Activated T-helper 9 cell treated with anti-CD3 and anti-CD28 coated beads, Interleukin-2, amount 50 U/mL, for 16 hours (primary cell): ENCODE measurements around the gene POLR1E.
"Not testable (repeated sequence)": the region's sequence is repeated elsewhere in the genome, so short reads cannot be mapped to it uniquely, and the experiment has no call there.

Experiments
- DNase-seq: peaks from one replicate; pipeline ENCODE4 v3.0.0-alpha.2; 2020; ENCODE audit warnings: low read depth

The POLR1E gene

DNA sequence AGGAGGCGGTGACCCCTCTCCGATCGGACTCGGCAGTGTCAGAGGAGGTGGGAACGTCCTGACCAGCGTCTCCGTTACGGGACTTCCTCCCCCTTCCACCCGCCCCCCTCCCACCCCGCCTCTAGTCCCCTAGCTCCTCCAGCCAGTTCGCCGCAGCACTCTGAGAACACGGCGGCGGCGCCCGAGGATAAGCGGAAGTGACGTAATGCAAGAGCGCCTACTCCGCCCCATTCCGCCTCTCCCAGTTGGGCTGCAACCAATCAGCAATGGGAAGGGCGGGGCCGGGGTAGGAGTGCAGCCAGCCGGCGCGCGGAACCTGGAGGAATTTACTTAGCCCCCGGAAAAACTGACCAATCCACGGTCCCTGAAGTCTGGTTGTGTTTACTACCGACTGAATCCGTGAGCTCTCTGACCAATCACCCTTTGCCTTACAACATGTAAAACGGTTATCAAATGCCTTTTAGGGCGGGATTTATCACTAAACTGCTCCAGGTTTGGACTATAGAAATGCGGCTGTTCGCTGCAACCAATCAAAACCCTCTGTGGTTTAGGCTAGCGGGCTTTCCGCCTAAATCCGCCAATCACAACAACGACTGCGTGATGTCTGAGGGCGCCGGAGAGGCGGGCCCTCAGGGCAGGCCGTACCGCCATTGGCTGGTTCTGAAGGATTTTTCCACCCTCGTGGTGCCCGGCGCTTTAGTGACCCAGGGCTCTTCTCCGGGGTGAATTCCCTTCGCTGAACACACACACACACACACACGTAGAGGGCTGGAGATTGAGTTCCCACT, 20.3 kb upstream of the POLR1E start, which contains the start of gene ZBTB5:
ZBTB5 (minus strand) TSS at position 202 of the 788 bp plus-strand sequence. CDS start 22,899 bp downstream, outside the sequence.
- DNase-seq: peak; percentile 98

GRCh38 chr9:37466037-37466709, 19.6 kb upstream of the POLR1E start:
- peak; percentile 2 for DNase-seq

DNA sequence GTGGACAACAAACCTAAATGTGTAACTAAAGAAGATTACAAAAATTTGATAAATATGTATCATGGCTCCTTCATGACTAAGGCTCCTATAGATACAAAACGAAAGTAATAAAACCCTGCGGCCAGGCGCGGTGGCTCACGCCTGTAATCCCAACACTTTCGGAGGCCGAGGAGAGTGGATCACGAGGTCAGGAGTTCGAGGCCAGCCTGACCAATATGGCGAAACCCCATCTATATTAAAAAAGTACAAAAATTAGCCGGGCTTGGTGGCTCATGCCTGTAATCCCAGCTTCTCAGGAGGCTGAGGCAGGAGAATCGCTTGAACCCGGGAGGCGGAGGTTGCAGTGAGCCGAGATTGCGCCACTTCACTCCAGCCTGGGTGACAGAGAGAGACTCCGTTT, 18.2 kb upstream of the POLR1E start:
- not testable (repeated sequence) for DNase-seq

GRCh38 chr9:37468620-37469019, 17.1 kb upstream of the POLR1E start:
- no peak for DNase-seq

- no peak for DNase-seq
Measured at GRCh38 chr9:37471942-37472684, 13.6 kb upstream of the POLR1E start.

- not testable (repeated sequence) for DNase-seq
Measured at GRCh38 chr9:37473982-37474381, 11.8 kb upstream of the POLR1E start.

GRCh38 chr9:37474438-37474837, 11.3 kb upstream of the POLR1E start:
- no peak for DNase-seq

DNA sequence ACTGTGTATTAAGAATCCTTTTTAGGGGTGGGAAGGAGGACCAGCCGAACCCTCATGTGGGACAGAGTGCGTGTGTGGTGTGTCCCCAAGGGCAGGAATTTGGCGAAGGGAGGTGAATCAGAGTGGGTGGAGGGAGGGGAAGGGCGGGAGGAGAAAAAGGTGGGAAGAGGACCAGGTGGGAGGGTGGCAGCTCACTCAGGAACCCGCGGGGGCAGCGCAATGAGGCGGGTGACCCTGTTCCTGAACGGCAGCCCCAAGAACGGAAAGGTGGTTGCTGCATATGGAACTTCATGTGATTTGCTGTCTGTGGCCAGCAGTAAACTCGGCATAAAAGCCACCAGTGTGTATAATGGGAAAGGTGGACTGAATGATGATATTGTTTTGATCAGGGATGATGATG, 8.8 kb upstream of the POLR1E start:
- DNase-seq: no peak

DNA sequence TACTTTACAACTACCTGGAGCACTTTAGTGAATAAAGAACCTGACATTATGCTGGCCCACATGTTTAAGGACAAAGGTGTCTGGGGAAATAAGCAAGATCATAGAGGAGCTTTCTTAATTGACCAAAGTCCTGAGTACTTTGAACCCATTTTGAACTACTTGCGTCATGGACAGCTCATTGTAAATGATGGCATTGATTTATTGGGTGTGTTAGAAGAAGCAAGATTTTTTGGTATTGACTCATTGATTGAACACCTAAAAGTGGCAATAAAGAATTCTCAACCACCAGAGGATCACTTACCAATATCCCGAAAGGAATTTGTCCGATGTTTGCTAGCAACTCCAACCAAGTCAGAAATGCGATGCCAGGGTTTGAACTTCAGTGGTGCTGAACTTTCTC, 8.3 kb upstream of the POLR1E start:
- not testable (repeated sequence) for DNase-seq

- not testable (repeated sequence) for DNase-seq
Measured at GRCh38 chr9:37477987-37478619, 7.6 kb upstream of the POLR1E start.

DNA sequence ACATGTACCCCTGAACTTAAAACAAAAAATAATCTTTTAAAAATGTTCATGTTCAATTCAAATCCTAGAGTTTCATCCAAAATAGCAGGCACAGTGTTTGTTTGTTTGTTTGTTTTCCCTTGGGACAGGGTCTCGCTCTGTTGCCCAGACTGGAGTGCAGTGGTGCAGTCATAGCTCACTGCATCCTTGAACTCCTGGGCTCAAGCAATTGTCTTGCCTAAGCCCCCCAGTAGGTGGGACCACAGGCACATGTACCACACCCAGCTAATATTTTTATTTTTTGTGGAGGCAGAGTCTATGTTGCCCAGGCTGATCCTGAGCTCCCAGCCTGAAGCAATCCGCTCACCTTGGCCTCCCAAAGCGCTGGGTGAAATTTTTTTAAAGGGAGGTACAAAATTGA, 5.0 kb upstream of the POLR1E start:
- DNase-seq: no peak

DNA sequence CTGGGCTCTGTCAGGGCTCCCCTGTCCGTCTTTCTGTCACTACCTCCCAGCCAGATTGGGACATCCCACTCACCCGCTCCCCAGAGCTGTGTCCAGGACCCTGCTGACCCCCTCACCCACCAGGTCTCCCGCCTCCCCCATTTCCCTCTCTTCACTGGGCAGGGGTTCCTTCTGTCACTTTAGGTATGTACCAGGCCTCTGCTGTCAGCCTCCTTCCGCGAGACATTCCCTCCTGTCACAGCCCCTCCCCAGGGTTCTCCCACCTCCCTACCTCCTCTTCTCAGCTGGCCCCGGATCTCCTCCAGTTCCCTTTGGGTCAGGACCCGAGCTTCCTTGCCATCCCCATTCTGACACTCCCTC, 488 bp downstream of the POLR1E start:
- DNase-seq: no peak

DNA sequence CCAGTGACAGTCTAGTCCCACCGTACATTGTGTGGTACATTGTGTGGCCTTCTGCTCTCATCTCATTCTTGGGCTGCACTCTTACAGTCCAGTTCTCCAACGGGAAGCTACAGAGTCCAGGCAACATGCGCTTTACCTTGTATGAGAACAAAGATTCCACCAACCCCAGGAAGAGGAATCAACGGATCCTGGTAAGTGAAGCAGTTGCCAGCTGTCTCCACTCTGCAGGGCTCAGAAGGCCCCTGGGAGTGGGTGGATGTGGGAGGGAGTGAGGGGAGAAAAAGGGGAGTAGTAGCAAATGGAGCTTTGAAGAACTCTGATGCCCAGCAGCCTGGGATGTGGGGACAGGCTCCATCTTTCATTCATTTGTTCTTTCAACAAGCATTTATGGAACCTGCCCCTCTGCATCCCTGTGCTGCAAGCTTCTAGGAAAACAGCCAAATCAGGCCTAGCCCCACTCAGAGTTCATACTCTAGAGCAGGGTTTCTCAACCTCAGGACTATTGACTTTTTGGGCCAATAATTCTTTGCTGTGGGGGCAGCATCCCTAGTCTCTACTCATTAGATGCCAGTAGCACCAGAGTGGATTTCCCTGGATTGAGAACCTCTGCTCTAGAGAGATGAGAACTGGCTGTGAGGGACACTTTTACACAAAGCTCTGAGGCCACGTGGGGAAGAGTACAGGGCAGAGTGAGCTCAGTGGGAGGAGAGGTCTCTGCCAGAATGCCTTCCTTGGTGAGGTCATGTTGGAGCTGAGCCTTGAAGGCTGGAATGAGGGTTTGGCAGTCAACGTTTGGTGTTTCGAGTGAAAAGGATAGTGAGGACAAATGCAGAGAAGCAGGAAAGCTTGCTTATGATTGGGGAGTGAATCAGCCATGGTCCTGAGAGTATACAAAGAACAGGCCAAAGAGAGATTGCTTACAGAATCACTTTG, 1.1 kb downstream of the POLR1E start:
- DNase-seq: no peak

GRCh38 chr9:37491939-37492338, 6.2 kb downstream of the POLR1E start:
- DNase-seq: no peak

DNA sequence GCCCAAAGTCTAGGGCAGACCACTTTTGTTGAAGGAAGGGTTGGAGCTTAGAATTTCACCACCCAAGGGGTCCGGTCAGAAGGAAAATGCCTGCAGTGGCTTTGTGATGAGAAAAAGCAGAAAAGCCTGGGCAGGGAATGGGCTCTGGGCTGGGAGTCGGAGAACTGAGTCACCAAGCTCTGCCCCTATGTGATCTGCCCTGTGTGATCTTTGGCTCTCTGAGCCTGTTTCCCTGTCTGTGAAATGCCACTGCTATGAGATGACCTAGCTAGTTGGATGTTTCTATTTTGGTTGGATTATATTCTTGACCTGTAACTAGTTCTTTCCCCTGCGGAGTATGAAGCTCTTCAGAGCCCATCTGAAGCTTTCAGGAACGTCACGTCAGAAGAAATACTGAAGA, 9.8 kb downstream of the POLR1E start:
- DNase-seq: no peak

DNA sequence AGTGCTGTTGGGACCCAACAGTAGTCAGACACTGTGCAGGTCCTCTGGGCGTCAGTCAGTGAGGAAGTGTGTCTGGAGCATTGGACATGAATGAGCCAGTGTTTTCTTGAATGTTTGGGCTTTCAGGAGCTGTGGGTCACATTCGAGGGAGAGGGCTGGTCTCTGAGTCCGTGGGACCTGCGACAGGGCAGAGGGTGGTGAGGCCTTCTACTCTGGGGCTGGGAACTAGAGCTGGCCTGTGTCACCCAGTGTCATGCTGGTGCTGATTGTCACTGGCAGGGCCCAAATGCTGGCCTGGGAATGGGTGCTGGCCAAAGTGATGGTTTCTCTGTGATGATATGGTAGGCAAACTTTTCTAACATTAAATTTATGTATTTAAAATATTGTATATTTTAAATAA, 10.3 kb downstream of the POLR1E start:
- no peak for DNase-seq

- DNase-seq: no peak
Measured at GRCh38 chr9:37497320-37497719, 11.6 kb downstream of the POLR1E start.

- DNase-seq: no peak
Measured at GRCh38 chr9:37498457-37498856, 12.7 kb downstream of the POLR1E start.

GRCh38 chr9:37499297-37499696, 13.5 kb downstream of the POLR1E start:
- DNase-seq: no peak

DNA sequence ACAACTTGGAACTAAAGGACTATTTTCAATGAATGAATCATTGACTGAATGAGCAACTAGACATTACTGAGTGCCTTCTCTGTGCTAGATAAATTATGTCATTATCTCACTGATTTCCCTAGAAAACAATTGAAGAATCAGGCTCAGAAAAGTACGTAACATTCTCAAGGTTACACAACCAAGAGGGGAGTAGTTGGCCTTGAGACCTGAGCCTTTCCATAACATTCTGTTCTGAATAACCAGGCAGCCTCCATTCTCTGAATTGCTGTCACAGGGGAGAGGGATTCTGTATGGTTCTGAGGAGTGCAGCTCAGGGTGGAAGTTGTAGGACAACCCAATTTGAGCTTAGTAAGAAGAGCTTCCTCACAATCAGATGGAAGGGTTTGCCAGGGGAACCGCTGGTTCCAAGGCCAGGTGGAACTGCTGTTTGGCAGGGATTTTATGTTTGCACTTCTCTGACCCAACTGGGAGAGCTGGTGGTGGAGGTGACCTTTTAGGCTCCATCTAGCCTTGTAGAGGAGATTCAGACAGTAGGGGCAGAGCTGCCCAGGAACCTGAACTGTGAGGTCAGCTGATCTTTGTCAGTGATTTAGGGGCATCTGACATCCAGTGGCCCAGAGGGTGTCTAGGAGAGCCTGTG, 16.3 kb downstream of the POLR1E start:
- DNase-seq: no peak

DNA sequence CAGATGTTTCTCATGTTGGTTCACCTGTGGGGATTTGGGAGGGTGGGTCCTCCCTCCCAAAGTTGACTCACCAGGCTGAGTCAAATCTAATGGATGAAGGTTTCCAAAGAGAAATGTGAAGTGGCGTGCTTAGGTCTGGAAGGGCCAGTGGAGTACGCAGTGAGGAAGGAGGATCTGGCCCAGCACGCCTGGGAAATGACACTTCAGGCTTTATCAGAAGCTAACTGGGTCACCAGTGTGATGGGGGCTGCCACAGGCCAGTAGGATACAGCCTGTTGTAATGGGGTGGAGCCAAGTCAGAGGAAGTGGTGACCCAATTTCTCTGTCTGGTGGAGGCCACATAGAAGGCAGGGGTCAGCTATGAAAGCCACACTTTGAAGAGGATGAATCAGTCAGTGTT, 18.0 kb downstream of the POLR1E start:
- DNase-seq: peak; percentile 29
